DLD1 (cell line): ENCODE measurements around the gene BMX.

Experiments used
- in situ Hi-C: cut with HindIII; loops from 2 replicates; pipeline ENCODE4 v1.10.0; 2017; ENCODE audit warnings: low sequenced_read_pairs

BMX gene

DNA sequence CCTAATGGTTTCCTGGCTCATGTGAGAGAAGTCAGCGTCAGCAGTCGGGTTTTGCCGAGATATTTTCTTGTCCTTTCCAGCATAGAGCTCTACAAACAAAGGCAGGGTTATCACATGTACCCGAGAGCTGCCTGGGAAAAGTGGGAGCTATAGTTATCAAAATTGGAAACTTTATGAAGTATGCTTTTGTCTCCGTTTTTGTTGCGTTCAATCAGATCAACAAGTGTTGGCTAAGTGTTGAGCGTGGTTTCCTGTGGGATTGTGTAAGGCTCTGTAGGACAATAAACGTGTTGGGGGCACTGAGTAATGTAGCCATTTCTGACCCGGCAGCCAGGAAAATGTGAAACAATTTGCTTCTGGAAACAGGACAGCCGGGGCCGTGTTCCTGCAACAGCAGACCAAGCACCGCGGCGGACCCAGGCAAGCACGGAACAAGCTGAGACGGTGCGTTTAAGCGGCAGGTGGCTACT is at the start of gene BMX:
Gene BMX, plus strand, starts transcription at position 311 of the 470 bp plus-strand sequence. CDS start 7,547 bp downstream, outside the sequence.
- in situ Hi-C loops: no loop called here

DNA sequence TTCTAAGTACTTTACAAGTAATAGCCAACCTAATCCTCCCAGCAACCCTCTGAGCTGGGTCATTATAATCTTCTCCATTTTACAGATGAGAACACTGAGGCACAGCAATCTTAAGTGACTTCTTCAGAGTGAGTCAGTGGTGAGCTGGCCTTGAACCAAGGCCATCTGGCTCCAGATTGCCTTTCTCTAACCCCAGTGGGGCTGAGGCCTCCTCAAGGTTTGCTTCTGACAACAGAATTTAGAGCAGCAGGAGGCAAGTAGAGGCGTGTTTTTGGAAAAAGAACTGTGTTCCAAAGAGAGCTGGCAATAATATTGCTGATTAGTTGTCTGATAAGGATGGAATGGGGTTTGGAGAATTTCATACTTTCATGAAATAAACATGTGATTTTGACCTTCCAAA is 48.7 kb upstream of the BMX start:
- in situ Hi-C loops: no loop called here

DNA sequence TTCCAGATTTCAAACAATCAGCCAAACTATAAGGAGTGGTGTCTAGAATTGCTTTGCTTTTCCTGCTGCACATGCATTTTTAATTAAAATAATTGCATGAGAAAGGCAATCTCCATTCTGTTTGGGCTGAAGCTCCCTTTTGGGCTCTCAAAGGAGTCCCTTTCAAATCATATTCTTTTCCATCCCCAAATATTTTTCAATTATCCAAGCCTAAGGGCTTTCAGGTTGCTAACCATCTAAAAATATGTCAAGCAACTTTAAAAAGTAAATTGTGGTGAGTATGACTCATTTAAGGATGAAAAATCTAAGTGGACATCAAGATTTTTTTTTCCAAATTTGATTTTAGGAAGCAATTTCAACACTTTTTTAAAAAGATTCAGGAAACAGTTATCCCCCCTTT is 35.9 kb upstream of the BMX start:
- in situ Hi-C loops: no loop called here

DNA sequence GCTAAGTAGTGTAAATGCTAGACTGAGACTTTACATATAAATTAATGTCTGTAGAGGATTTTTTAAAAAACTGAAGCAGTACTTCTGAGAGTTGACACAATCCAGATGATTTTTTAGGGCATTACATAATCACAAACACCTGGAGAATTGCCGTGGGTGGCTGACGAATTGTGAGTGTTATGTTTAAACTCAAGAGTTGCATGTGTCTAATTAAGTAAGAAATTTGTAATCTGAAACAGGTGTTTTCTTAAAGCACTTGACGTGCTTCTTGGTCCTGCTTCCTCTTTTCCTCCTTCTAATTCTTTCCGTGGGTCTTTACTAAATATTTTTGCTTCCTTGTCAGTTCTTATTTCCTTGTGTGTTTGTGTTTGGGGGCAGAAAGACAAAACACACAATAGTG is 35.3 kb upstream of the BMX start:
- in situ Hi-C loops: no loop called here

GRCh38 chrX:15465896-15466651 is 34.5 kb upstream of the BMX start:
- in situ Hi-C loops: no loop called here

- in situ Hi-C loops: no loop called here
Measured at GRCh38 chrX:15468036-15468435, 32.6 kb upstream of the BMX start.

DNA sequence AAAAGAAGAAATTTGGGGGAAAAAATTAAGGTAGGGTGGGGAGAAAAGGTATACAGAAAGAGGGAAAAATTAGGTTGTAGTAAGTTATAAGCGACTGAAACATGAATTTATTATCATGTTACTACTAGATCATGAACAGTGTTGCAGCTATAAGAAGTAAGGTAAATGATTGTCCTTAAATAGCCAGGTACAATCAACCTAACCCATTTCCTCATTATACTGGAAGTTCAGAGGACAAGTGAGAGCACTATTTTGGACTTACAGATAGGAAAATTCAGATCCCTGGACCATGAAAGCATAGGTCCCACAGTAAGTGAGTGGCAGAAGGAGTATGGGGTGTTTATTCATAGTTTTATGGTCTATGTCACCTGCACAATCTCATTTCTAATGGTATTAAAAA is 31.0 kb upstream of the BMX start:
- in situ Hi-C loops: no loop called here

DNA sequence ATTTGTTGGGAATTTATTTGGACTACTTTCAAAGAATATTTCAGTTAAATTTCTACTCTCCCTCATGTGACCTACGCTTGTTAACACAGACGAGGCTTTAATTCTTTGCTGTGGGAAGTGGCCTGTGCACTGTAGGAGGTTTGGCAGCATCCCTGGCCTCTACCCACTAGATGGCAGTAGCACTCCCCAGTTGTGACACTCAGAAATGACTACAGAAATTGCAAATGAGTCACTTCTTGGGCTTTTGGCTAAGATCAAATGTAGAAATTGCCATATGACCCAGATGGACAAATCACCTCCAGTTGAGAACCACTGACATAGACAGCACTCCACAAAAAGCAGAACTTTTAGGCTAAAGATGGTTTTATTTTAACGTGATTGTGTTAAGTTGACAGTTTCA is 29.6 kb upstream of the BMX start:
- in situ Hi-C loops: no loop called here

- in situ Hi-C loops: no loop called here
Measured at GRCh38 chrX:15472531-15472930, 28.1 kb upstream of the BMX start.

DNA sequence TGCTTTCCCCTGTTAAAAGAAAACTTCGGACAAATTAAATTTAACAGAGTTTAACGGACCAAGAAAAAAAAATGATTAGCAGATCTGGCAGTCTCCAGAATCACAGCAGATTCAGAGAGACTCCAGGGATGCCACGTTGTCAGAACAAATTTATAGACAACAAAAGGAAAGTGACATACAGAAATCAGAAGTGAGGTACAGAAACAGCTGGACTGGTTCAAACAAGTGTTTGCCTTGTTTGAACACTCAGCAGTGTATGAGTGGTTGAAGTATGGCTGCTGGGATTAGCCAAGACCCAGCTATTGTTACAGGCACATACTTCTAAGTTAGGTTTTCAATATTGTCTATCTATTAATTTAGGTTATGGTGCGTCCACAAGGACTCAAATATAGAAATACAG is 26.6 kb upstream of the BMX start:
- in situ Hi-C loops: no loop called here

- in situ Hi-C loops: no loop called here
Measured at GRCh38 chrX:15475021-15475420, 25.6 kb upstream of the BMX start.

- in situ Hi-C loops: no loop called here
Measured at GRCh38 chrX:15475486-15475885, 25.1 kb upstream of the BMX start.

GRCh38 chrX:15483891-15484290 is 16.7 kb upstream of the BMX start:
- in situ Hi-C loops: no loop called here

- in situ Hi-C loops: no loop called here
Measured at GRCh38 chrX:15492469-15492868, 8.1 kb upstream of the BMX start.

DNA sequence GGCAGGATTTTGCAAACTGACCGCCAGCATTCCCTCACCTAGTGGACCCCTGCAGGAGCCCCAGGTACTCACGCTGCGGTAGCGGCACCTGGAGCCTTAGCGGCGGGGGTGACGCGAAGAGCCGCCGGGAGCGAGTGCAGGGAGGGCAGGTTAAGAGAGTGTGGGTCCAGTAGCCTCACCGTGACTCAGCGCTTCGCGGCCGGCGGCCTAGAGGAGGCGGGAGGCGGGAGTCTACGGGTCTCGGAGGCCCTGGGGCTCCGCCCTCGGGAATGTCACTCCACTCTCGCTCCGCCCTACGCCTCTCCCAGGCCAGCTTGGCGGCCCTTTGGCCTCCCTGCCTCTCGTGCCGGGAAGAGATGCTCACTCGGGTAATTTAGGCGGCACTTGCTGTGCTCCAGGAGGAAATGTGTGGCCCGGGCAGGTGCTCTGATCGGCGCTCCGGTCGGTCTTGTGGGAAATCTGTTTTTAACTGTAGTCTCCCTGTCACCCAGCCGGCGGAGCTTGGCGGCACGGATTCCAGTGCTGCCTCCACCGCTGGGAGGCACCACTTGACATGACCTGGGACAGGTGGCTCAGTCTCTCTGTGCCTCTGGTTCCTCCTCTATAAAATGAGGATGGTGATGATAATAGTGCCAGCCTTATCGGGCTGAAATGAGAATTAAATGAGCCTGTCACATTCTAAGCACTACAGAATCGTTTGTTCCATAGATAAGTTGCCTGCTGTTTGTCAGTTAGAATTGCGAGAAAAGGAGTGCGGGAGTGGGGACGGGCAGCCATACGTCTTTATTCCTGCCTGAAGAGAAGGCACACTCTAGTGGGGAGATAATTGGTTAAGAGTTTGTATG is 7.3 kb upstream of the BMX start, which contains the start of gene PIR:
Gene PIR, minus strand, starts transcription at position 216 of the 845 bp plus-strand sequence. CDS start 2,076 bp downstream, outside the sequence.
- in situ Hi-C loops: no loop called here

DNA sequence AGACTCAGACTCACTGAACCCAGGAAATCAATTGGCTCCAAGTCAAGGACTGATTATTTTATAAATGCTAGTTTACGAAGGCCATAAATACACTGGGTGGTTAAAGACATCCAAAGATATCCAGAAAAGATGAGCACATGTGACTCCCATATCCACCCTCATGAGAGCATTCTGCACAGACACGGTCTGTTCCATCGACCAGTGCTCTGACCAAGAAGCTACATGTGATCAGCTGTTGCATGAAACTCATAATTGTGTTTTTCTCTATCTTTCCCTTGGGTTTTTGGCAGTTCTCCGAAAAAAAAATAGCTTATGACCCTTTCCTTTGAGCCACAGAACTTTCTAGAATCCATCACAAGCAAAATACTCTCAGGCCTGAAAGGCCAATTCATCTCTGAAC is 4.8 kb upstream of the BMX start:
- in situ Hi-C loops: no loop called here

DNA sequence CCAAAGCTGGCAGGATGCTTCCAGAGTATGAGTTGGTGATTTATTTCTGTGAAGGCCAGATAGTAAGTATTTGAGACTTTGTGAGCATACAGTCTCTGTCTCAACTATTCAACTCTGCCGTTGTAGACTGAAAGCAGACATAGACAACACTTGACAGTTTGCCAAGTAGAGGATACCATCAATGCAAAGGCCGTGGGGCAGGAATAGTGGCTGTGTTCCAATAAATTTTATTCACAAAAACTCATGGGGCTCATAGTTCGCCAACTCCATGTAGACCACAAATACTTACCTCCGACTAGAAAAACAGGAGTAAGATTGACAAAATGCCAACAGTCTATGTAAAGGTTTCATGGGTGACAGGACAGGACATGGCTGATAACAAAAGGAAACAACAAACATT is 3.8 kb upstream of the BMX start:
- in situ Hi-C loops: no loop called here

GRCh38 chrX:15497865-15498264 is 2.7 kb upstream of the BMX start:
- in situ Hi-C loops: no loop called here

- in situ Hi-C loops: no loop called here
Measured at GRCh38 chrX:15498741-15499140, 1.9 kb upstream of the BMX start.

DNA sequence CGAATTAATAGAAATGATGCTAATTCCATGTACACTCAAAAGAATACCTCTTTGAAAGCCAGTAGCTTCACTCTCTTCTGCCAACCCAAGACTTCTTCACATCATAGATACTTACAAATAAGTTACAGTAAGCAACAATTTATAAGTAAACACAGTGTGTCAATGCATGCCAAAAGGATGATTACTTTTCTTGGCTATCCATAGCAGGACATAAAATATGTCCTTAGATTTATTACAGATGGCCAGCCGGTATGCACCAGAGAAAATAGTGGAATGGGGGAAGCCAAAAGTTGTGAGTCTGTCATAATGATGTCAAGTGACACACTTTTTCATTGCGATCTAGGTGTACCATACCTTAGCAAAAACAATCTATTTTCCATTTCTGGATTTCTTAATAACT is 631 bp upstream of the BMX start:
- in situ Hi-C loops: no loop called here

- in situ Hi-C loops: no loop called here
Measured at GRCh38 chrX:15501506-15501905, 899 bp downstream of the BMX start.

GRCh38 chrX:15504661-15505060 is 4.1 kb downstream of the BMX start:
- in situ Hi-C loops: no loop called here
